Neural cell (in vitro differentiated cells): Measurements from ENCODE around the gene SIGLEC5. TPM values are rescaled to one million over a fixed set of nuclear protein-coding genes. Genes with fewer than 3 reads are reported as not detected.

Experiments used
- H2AFZ ChIP-seq: fragments of 200-600, 300-800 bp; sonication (generic), shearing (Covaris generic); 2 replicates; pipeline ENCODE4 v1.6.0; 2014; ENCODE audit warnings: low read depth, mild to moderate bottlenecking, antibody characterized with exemption, low read length, moderate library complexity
- H3F3A ChIP-seq: fragments of 200-600 bp; shearing (Covaris generic); 2 replicates; pipeline ENCODE4 v1.6.1; 2016; ENCODE audit warnings: mild to moderate bottlenecking, moderate library complexity, mixed read lengths, antibody characterized with exemption, low read length; ENCODE audit not compliant: insufficient read depth, poor library complexity, severe bottlenecking
- H3K27ac ChIP-seq: fragments of 200-600, 300-800 bp; sonication (generic), shearing (Covaris generic); 2 replicates; pipeline ENCODE4 v1.5.1; 2014; ENCODE audit warnings: mild to moderate bottlenecking, low read length, moderate library complexity
- H3K27me3 ChIP-seq: fragments of 300-800, 200-600 bp; sonication (generic), shearing (Covaris generic); 2 replicates; pipeline ENCODE4 v1.6.0; 2014; ENCODE audit warnings: mild to moderate bottlenecking, low read depth, low read length, moderate library complexity; ENCODE audit not compliant: insufficient read depth
- H3K36me3 ChIP-seq: fragments of 300-800, 200-600 bp; sonication (generic), shearing (Covaris generic); 2 replicates; pipeline ENCODE4 v1.5.1; 2014; ENCODE audit warnings: mild to moderate bottlenecking, antibody characterized with exemption, low read length, moderate library complexity; ENCODE audit not compliant: insufficient read depth
- H3K4me2 ChIP-seq: fragments of 300-800, 200-600 bp; sonication (generic), shearing (Covaris generic); 2 replicates; pipeline ENCODE4 v1.6.0; 2014; ENCODE audit warnings: mild to moderate bottlenecking, low read length
- H3K4me3 ChIP-seq: fragments of 300-800, 200-600 bp; sonication (generic), shearing (Covaris generic); 2 replicates; pipeline ENCODE4 v1.5.1; 2014; ENCODE audit warnings: mild to moderate bottlenecking, low read length, moderate library complexity
- H3K79me2 ChIP-seq: fragments of 200-600 bp; shearing (Covaris generic); replicated peaks from 2 replicates; pipeline ENCODE4 v1.6.0; 2014; ENCODE audit warnings: mild to moderate bottlenecking, low read length, moderate library complexity; ENCODE audit not compliant: insufficient read depth
- H3K9ac ChIP-seq: fragments of 300-800, 200-600 bp; sonication (generic), shearing (Covaris generic); 2 replicates; pipeline ENCODE4 v1.6.1; 2016; ENCODE audit warnings: mild to moderate bottlenecking, low read length, mixed read lengths
- H3K9me2 ChIP-seq: fragments of 200-600 bp; shearing (Covaris generic); 2 replicates; pipeline ENCODE4 v1.6.1; 2016; ENCODE audit warnings: mild to moderate bottlenecking, low read length, mixed read lengths; ENCODE audit not compliant: insufficient read depth
- H3K9me3 ChIP-seq: fragments of 200-600, 300-800 bp; sonication (generic), shearing (Covaris generic); 2 replicates; pipeline ENCODE4 v1.6.1; 2016; ENCODE audit warnings: mild to moderate bottlenecking, mixed run types, low read length, moderate library complexity, mixed read lengths
- H4K20me1 ChIP-seq: fragments of 200-600 bp; shearing (Covaris generic); 2 replicates; pipeline ENCODE4 v1.6.1; 2016; ENCODE audit warnings: mild to moderate bottlenecking, mixed run types; ENCODE audit not compliant: insufficient read depth
- CTCF ChIP-seq: fragments of 450-650 bp; IDR thresholded peaks from 2 replicates; pipeline ENCODE4 v1.5.1; 2014; ENCODE audit warnings: antibody characterized with exemption, mild to moderate bottlenecking, moderate library complexity; ENCODE audit not compliant: poor library complexity, severe bottlenecking
- EP300 ChIP-seq: fragments of 450-650 bp; conservative IDR thresholded peaks from 2 replicates; pipeline ENCODE4 v1.6.1; 2014; ENCODE audit warnings: antibody characterized with exemption, mild to moderate bottlenecking, moderate library complexity; ENCODE audit not compliant: poor library complexity, severe bottlenecking
- EZH2 ChIP-seq: fragments of 200-600, 300-800 bp; shearing (Covaris generic), sonication (generic); IDR thresholded peaks from 2 replicates; pipeline ENCODE4 v1.6.1; 2014; ENCODE audit warnings: antibody characterized with exemption, low read length, borderline replicate concordance, mild to moderate bottlenecking; ENCODE audit not compliant: insufficient read depth, poor library complexity, severe bottlenecking
- MXI1 ChIP-seq: fragments of 450-650 bp; conservative IDR thresholded peaks from 2 replicates; pipeline ENCODE4 v1.6.1; 2014; ENCODE audit warnings: antibody characterized with exemption, mild to moderate bottlenecking; ENCODE audit not compliant: poor library complexity, severe bottlenecking
- POLR2AphosphoS5 ChIP-seq: IDR thresholded peaks from 2 replicates; pipeline ENCODE4 v1.6.1; 2012
- RAD21 ChIP-seq: fragments of 450-650 bp; conservative IDR thresholded peaks from 2 replicates; pipeline ENCODE4 v1.6.1; 2014; ENCODE audit warnings: antibody characterized with exemption, mild to moderate bottlenecking, moderate library complexity
- REST ChIP-seq: IDR thresholded peaks from 2 replicates; pipeline ENCODE4 v1.6.1; 2012; ENCODE audit warnings: borderline replicate concordance
- SMC3 ChIP-seq: fragments of 450-650 bp; conservative IDR thresholded peaks from 2 replicates; pipeline ENCODE4 v1.6.1; 2014; ENCODE audit warnings: antibody characterized with exemption, mild to moderate bottlenecking, moderate library complexity; ENCODE audit not compliant: poor library complexity
- TAF1 ChIP-seq: IDR thresholded peaks from 2 replicates; pipeline ENCODE4 v1.6.1; 2012; ENCODE audit warnings: low read depth
- polyA plus RNA-seq: library from polyadenylated mRNA; depleted of rRNA; stranded (reverse); fragments of >200 nt; gene quantifications from 2 replicates; pipeline ENCODE4 v1.2.3, GENCODE V29; 2014

Gene SIGLEC5
- polyA plus RNA-seq, 1 donor from 2014 or later, result not detected

- no peaks in the 10 kb centered on the region for H3F3A ChIP-seq
- H3K27me3 ChIP-seq, result no peaks in the 10 kb centered on the region
- TF ChIP-seq EP300 (no peak), EZH2 (no peak), MXI1 (no peak), RAD21 (no peak), TAF1 (no peak), SMC3 (no peak), REST (no peak), POLR2AphosphoS5 (no peak)
- peaks cover 2% of the 10 kb centered on the region for H3K79me2 ChIP-seq
- H3K9me3 ChIP-seq, result no peaks in the 10 kb centered on the region
- no peak overlapping the region for H3K4me2 ChIP-seq
- H2AFZ ChIP-seq, result no peak overlapping the region
- H3K9me2 ChIP-seq, result no peaks in the 10 kb centered on the region
- H3K9ac ChIP-seq, result no peak overlapping the region
- H4K20me1 ChIP-seq, result no peaks in the 10 kb centered on the region
- peaks cover 27% of the 10 kb centered on the region for H3K36me3 ChIP-seq
- no peak overlapping the region for H3K4me3 ChIP-seq
- H3K27ac ChIP-seq, result no peak overlapping the region
Measured at GRCh38 chr19:51590441-51590840, 39.8 kb downstream of the SIGLEC5 start.

- Histone ChIP-seq H4K20me1 (no peaks in the 10 kb centered on the region), H3K27ac (no peak overlapping the region)
Measured at GRCh38 chr19:51589511-51589910, 40.7 kb downstream of the SIGLEC5 start.

More at GRCh38 chr19:51589511-51589910, 40.7 kb downstream of the SIGLEC5 start:
- no peak overlapping the region for H3K4me2 ChIP-seq
- no peak overlapping the region for H2AFZ ChIP-seq
- no peaks in the 10 kb centered on the region for H3K79me2 ChIP-seq
- no peaks in the 10 kb centered on the region for H3K27me3 ChIP-seq
- no peak overlapping the region for H3K9ac ChIP-seq
- H3K36me3 ChIP-seq, result peaks cover 36% of the 10 kb centered on the region
- H3K9me2 ChIP-seq, result no peaks in the 10 kb centered on the region
- no peaks in the 10 kb centered on the region for H3K9me3 ChIP-seq
- no peak overlapping the region for H3K4me3 ChIP-seq
- H3F3A ChIP-seq, result no peaks in the 10 kb centered on the region
- TF ChIP-seq EP300, result no peak
- no peak for TF ChIP-seq MXI1
- TF ChIP-seq REST, result no peak
- TF ChIP-seq TAF1, result no peak
- TF ChIP-seq RAD21, result no peak
- TF ChIP-seq POLR2AphosphoS5, result no peak
- TF ChIP-seq CTCF, result no peak
- no peak for TF ChIP-seq EZH2
- TF ChIP-seq SMC3, result no peak
